Mammary epithelial cell (primary cell): ENCODE results near the gene ARHGAP26.

ENCODE experiments used
- CTCF ChIP-seq, 2 donors: IDR thresholded peaks in 1 of 2; conservative IDR thresholded peaks in 1 of 2; 2 replicates each; pipeline ENCODE4 v1.5.1; 2011 to 2012; ENCODE audit warnings: inconsistent platforms in 2 of 2, low read length in 2 of 2, mild to moderate bottlenecking in 2 of 2, control low read depth in 1 of 2, low read depth in 1 of 2; ENCODE audit not compliant: insufficient read depth in 1 of 2; ENCODE audit errors: extremely low read depth in 1 of 2
- EZH2 ChIP-seq: IDR thresholded peaks from 2 replicates; pipeline ENCODE4 v1.6.1; 2012; ENCODE audit warnings: low read length, inconsistent platforms, borderline replicate concordance

GRCh38 chr5:142878111-142878510, 107.9 kb downstream of the ARHGAP26 start:
- no peak for TF ChIP-seq EZH2
- TF ChIP-seq CTCF (conservative IDR thresholded peaks at IDR 0.05 in 1 of 2, IDR thresholded peaks at IDR 0.05 in 1 of 2; ENCODE audit: extremely low read depth in 1 of 2, insufficient read depth in 1 of 2, low read depth in 1 of 2, low read length in 2 of 2), result no peak
